MCF 10A (cell line): ENCODE results near the gene GTF3C2. TPM values are rescaled to one million over a fixed set of nuclear protein-coding genes. Genes with fewer than 3 reads are reported as not detected.
A peak's percentile ranks its signal among the peaks of the same experiment; 100 is the strongest.

ENCODE experiments used
- BruUV-seq: library from RNA; stranded (reverse); fragments of 400-500 nt; replicated peaks from 2 replicates; lab custom pipeline; 2021; lab: Mats Ljungman, UMichigan
- CTCF ChIA-PET: fragments of 300-600 bp; sonication (Branson Sonifier 250); formaldehyde crosslinking; extraction: SDS; loops from one replicate; lab custom pipeline; 2021; ENCODE audit warnings: antibody characterized with exemption, inconsistent platforms; lab: Yijun Ruan, JAX
- POLR2A ChIA-PET: fragments of 300-600, 350-650 bp; sonication (Branson Sonifier 250); formaldehyde crosslinking; extraction: SDS; loops from one replicate; lab custom pipeline; 2020; ENCODE audit warnings: antibody characterized with exemption, inconsistent platforms; lab: Yijun Ruan, JAX
- DNase-seq: peaks from one replicate; pipeline ENCODE4 v3.0.0-alpha.2; 2018; ENCODE audit not compliant: unreplicated experiment
- H3K27ac Mint-ChIP-seq: one replicate; pipeline ENCODE4 v1.8.0; 2022; ENCODE audit warnings: mild to moderate bottlenecking, low read depth, mixed read lengths; ENCODE audit not compliant: unreplicated experiment
- H3K27me3 Mint-ChIP-seq: one replicate; pipeline ENCODE4 v1.8.0; 2022; ENCODE audit warnings: mixed read lengths; ENCODE audit not compliant: insufficient read depth, unreplicated experiment
- H3K36me3 Mint-ChIP-seq: one replicate; pipeline ENCODE4 v1.8.0; 2022; ENCODE audit warnings: mild to moderate bottlenecking, moderate library complexity, mixed read lengths; ENCODE audit not compliant: insufficient read depth, unreplicated experiment
- H3K4me1 Mint-ChIP-seq: one replicate; pipeline ENCODE4 v1.8.0; 2022; ENCODE audit warnings: mixed read lengths; ENCODE audit not compliant: insufficient read depth, unreplicated experiment
- H3K4me3 Mint-ChIP-seq: one replicate; pipeline ENCODE4 v1.8.0; 2022; ENCODE audit warnings: mild to moderate bottlenecking, moderate library complexity, mixed read lengths; ENCODE audit not compliant: unreplicated experiment
- H3K9me3 Mint-ChIP-seq: one replicate; pipeline ENCODE4 v1.8.0; 2022; ENCODE audit warnings: mixed read lengths; ENCODE audit not compliant: unreplicated experiment
- intact Hi-C: fragments of 100-400 bp; cut with micrococcal nuclease; formaldehyde crosslinking; loops from 2 replicates; pipeline ENCODE4 v1.14.1; 2022
- total RNA-seq: library from RNA; stranded (reverse); gene quantifications from 2 replicates; pipeline ENCODE4 v1.2.3, GENCODE V29; 2022
- TF ChIP-seq, protein P1 (sequence below): fragments of 200-600 bp; IDR thresholded peaks from one replicate; pipeline ENCODE4 v1.8.0; 2022; ENCODE audit warnings: antibody characterized with exemption, mild to moderate bottlenecking; ENCODE audit not compliant: unreplicated experiment

Gene GTF3C2
- total RNA-seq, 1 experiment from 2014 or later: 47.8 TPM

GRCh38 chr2:27369471-27370025 lies 13.0 kb upstream of the GTF3C2 start:
- peak overlapping the region; percentile 81 for H3K27ac Mint-ChIP-seq
- intact Hi-C loops: loop anchor here (1.0 kb wide), 3 partner anchors 11 to 48 kb away; partner anchors contain the start of gene ZNF513
- H3K27me3 Mint-ChIP-seq: no peaks in the 10 kb centered on the region
- H3K36me3 Mint-ChIP-seq: peaks cover 64% of the 10 kb centered on the region
- DNase-seq: peak; percentile 64
- H3K4me1 Mint-ChIP-seq: peaks cover 21% of the 10 kb centered on the region
- TSS peak; percentile 43 for BruUV-seq
- no peaks in the 10 kb centered on the region for H3K9me3 Mint-ChIP-seq
- ChIA-PET POLR2A (interaction anchor here (0.6 to 7.8 kb wide), 21 partner anchors 9 to 1076 kb away, joined by 3 to 148 read pairs (median 5); partner anchors contain the start of genes CCDC121, GPN1, GTF3C2 and KHK), CTCF (interaction anchor here (0.6 to 5.7 kb wide), 15 partner anchors 9 to 941 kb away, joined by 3 to 47 read pairs (median 4); partner anchors contain the start of genes GTF3C2 and MPV17)
- TF ChIP-seq, protein P1, sequence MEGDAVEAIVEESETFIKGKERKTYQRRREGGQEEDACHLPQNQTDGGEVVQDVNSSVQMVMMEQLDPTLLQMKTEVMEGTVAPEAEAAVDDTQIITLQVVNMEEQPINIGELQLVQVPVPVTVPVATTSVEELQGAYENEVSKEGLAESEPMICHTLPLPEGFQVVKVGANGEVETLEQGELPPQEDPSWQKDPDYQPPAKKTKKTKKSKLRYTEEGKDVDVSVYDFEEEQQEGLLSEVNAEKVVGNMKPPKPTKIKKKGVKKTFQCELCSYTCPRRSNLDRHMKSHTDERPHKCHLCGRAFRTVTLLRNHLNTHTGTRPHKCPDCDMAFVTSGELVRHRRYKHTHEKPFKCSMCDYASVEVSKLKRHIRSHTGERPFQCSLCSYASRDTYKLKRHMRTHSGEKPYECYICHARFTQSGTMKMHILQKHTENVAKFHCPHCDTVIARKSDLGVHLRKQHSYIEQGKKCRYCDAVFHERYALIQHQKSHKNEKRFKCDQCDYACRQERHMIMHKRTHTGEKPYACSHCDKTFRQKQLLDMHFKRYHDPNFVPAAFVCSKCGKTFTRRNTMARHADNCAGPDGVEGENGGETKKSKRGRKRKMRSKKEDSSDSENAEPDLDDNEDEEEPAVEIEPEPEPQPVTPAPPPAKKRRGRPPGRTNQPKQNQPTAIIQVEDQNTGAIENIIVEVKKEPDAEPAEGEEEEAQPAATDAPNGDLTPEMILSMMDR: no peak
- H3K4me3 Mint-ChIP-seq: peak overlapping the region; percentile 86

- TF ChIP-seq, protein P1: no peak
- ChIA-PET POLR2A (interaction anchor here (0.6 kb wide), 1 partner anchor 41 kb away, joined by 3 read pairs; no protein-coding TSS in a partner anchor), CTCF (no interaction called here)
- DNase-seq: no peak
- peaks cover 73% of the 10 kb centered on the region for H3K36me3 Mint-ChIP-seq
- H3K27ac Mint-ChIP-seq: no peak overlapping the region
- intact Hi-C loops: no loop called here
- peaks cover 6% of the 10 kb centered on the region for H3K4me1 Mint-ChIP-seq
- H3K4me3 Mint-ChIP-seq: no peak overlapping the region
- H3K9me3 Mint-ChIP-seq: no peaks in the 10 kb centered on the region
- no peaks in the 10 kb centered on the region for H3K27me3 Mint-ChIP-seq
- no TSS peak for BruUV-seq
Measured at GRCh38 chr2:27363933-27364332, 7.4 kb upstream of the GTF3C2 start.

GRCh38 chr2:27362678-27363420 lies 6.3 kb upstream of the GTF3C2 start:
- intact Hi-C loops: no loop called here
- Mint-ChIP-seq H3K36me3 (peaks cover 70% of the 10 kb centered on the region), H3K4me3 (no peak overlapping the region), H3K9me3 (no peaks in the 10 kb centered on the region), H3K4me1 (peaks cover 10% of the 10 kb centered on the region), H3K27ac (no peak overlapping the region), H3K27me3 (no peaks in the 10 kb centered on the region)
- DNase-seq: no peak
- CTCF ChIA-PET: interaction anchor here (0.7 kb wide), 2 partner anchors 8 to 12 kb away, joined by 3 to 4 read pairs; no protein-coding TSS in a partner anchor
- POLR2A ChIA-PET: interaction anchor here (0.7 to 1.5 kb wide), 7 partner anchors 9 to 85 kb away, joined by 3 to 4 read pairs (median 3); partner anchors contain the start of gene MPV17
- TF ChIP-seq, protein P1: no peak
- BruUV-seq: no TSS peak

GRCh38 chr2:27356056-27356381 lies 545 bp downstream of the GTF3C2 start:
- no peaks in the 10 kb centered on the region for H3K9me3 Mint-ChIP-seq
- peak; percentile 57 for DNase-seq
- intact Hi-C loops: loop anchor here (1.0 kb wide), 1 partner anchor 35 kb away; no protein-coding TSS in a partner anchor
- ChIA-PET CTCF (interaction anchor here (1.0 to 1.8 kb wide), 3 partner anchors 9 to 15 kb away, joined by 4 to 21 read pairs (median 4); partner anchors contain the start of gene EIF2B4), POLR2A (interaction anchor here (0.6 to 3.2 kb wide), 13 partner anchors 8 to 325 kb away, joined by 3 to 148 read pairs (median 10); partner anchors contain the start of genes AGBL5, EIF2B4, MPV17 and NRBP1)
- peaks cover 24% of the 10 kb centered on the region for H3K36me3 Mint-ChIP-seq
- TF ChIP-seq, protein P1: no peak
- peak overlapping the region; percentile 90 for H3K4me3 Mint-ChIP-seq
- TSS peak; percentile 54 for BruUV-seq
- peaks cover 32% of the 10 kb centered on the region for H3K4me1 Mint-ChIP-seq
- H3K27me3 Mint-ChIP-seq: no peaks in the 10 kb centered on the region
- peak overlapping the region; percentile 93 for H3K27ac Mint-ChIP-seq
